HG03571 (cell line): ENCODE measurements around the gene FERMT3.

Experiments
- ATAC-seq: cut with Tn5 transposase; IDR thresholded peaks from one replicate; pipeline ENCODE4 v1.9.1; 2021; ENCODE audit not compliant: unreplicated experiment

FERMT3 gene

DNA sequence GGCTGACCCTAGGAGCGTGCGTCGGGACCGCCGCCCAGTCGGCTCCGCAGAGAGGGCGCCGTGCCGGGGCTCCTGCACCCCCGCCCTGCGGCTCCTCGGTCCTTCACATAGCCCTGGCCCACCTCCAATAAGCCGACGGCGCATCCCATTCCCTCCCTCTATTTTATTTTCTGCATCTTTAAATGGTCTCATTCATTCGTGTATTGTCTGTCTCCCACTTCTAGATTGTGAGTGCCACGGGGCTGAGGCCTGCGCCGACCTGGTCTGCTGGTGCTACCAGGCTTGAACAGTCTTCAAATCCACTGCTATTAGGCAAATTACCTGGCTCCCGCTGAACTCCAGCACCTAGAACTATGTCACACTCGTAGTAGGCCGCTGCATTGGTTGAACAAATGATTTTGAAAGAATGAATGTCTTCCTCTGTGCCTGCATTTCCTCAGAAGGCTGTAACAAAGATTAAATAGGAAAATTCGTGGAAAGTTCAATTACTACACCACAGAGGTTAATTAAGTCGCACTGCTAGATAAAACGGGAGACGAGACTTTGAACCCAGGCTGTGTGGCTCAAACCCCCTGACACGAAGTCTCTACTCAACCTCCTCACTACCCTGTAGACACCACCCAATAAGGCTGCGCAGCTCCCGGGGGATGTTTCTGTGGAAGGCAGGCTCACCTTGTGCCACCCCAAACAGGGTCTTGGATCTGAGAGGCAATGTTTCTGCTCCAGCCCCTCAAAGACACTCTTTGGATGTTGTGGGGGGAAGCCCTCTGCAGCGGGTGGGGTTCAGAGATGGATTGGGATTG lies 41.4 kb downstream of the FERMT3 start:
- no peak for ATAC-seq

DNA sequence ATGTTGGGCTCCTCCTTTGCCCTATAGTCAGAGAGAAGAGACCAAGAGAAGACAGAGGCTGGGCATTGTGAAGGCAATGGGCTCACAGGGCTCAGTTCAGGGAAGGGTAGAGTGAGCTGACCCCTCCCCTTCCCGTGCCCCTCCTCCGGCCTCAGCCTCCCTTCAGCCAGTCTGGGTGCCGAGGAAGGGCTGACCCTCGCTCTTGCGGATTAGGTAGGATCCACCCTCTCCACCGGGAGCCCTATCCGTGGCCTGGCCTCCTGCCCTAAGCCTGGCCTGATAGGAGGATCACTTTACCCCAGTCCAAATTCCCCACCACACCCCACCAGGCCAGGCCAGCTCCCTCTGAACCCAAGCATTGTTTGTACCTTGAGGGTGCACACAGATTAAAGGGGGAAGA lies 42.1 kb downstream of the FERMT3 start:
- no peak for ATAC-seq

DNA sequence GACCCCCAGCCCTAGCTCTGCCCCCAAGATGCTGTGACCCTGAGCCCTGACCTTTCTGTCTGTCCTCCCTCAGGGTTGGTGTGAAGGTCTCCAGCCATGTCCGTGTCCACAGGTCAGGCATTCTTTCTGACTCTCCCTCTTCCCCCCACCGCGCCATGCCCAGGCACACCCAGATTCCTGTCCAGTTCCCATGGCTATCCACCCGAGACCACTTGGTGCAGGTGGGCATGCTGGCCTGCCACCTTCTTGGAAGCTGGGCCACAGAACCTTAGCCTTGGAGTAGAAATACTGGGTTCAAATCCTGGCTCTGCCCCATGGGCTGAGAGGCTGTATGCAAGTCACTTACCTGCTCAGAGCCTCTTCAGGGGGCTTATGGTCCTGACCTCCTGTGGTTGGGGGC lies 42.5 kb downstream of the FERMT3 start:
- no peak for ATAC-seq

GRCh38 chr11:64249563-64250414 lies 43.3 kb downstream of the FERMT3 start:
- ATAC-seq = no peak

DNA sequence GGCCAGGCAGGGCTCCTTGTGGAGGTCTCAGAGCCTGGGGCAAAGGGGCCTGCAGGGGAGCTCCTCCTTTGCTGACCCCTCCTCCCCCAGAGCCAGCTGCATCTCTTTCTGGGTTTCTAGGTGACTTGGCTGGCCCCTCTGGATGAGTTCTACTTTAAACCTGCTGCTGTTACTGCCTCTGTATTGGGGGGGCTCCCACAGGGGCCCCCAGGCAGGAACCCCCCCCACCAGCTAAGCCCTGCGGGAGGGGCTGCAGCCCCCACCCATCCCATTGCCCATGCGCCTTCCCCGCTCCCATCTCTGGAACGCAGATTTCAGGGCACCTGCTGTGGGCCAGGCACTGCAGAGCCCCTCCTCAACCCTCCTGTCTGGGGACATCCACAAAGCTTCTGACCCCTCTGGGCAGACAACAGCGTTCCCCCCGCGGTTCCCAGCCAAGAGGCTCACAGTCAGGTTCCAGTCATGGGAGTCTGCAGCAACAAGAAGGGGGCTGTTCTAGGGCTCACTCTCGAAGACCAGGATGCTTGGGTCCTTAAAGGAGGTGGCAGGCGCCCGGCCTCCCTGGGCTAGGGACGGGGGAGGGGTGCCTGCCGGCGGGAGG lies 44.0 kb downstream of the FERMT3 start:
- no peak for ATAC-seq

- ATAC-seq = no peak
Observed at GRCh38 chr11:64251016-64251752, 44.7 kb downstream of the FERMT3 start, which contains the start of gene PLCB3. Gene PLCB3 (plus strand): TSS chr11:64251530. CDS start chr11:64251650, 120 bp downstream.

- ATAC-seq = no peak
Observed at GRCh38 chr11:64251753-64252002, 45.2 kb downstream of the FERMT3 start.

GRCh38 chr11:64252003-64252872 lies 45.7 kb downstream of the FERMT3 start:
- no peak for ATAC-seq

DNA sequence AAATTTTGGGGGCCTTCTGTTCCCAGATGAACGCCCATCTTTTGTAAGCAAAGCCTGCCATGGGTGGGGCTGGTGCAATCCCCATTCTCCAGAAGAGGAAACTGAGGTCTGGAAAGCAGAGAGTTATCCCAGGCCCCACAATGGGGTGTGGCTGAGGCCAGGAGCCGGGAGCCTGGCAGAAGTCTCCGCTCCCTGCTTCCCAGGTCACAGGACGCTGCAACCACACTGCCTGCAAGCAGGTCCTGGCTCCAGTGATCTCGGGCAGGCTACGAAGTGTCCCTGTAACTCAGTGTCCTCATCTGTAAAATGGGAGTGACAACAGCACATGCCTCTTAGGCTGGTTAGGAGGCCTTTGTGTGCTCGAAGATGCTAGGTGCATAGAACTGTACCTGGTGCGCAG lies 46.5 kb downstream of the FERMT3 start:
- no peak for ATAC-seq

DNA sequence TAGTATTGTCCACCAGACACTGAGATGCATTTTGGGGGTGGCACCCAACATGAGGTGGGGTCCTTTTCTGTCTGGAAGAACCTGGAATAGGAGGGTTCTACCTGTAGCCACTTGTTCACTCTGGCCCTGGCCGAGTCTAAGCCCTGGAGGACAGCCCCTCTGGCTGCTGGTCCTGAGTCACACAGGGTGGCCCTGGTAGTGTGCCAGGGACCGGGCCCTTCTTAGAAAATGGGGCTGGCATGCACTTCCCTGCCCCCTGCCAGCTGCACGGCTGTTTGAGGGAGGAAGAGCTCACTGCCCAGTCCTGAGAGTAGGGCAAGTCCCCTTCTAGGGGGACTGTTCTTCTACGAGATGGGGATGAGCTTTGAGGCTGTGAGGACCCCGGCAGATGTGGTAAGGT lies 47.0 kb downstream of the FERMT3 start:
- ATAC-seq = no peak

DNA sequence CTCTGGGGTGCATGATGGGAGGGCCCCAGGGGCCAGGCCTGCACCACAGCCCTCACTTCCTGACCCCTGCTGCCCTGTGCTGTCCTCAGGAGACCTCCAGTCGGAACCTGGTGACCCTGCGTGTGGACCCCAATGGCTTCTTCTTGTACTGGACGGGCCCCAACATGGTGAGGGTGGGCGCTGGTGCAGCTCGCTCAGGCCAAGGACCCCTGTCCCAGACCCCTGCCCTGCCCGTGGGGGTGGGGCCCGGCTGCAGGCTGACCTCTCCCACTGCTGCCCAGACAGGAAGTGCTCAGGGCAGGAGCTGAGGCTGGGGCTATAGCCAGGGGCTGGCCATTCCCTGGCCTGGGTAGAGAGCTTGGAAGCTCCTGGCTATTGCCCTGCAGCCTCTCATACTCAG lies 47.8 kb downstream of the FERMT3 start:
- no peak for ATAC-seq

GRCh38 chr11:64255135-64256128 lies 48.9 kb downstream of the FERMT3 start:
- no peak for ATAC-seq

- no peak for ATAC-seq
Observed at GRCh38 chr11:64256300-64256699, 49.8 kb downstream of the FERMT3 start.

GRCh38 chr11:64258356-64258755 lies 51.8 kb downstream of the FERMT3 start:
- ATAC-seq = no peak

DNA sequence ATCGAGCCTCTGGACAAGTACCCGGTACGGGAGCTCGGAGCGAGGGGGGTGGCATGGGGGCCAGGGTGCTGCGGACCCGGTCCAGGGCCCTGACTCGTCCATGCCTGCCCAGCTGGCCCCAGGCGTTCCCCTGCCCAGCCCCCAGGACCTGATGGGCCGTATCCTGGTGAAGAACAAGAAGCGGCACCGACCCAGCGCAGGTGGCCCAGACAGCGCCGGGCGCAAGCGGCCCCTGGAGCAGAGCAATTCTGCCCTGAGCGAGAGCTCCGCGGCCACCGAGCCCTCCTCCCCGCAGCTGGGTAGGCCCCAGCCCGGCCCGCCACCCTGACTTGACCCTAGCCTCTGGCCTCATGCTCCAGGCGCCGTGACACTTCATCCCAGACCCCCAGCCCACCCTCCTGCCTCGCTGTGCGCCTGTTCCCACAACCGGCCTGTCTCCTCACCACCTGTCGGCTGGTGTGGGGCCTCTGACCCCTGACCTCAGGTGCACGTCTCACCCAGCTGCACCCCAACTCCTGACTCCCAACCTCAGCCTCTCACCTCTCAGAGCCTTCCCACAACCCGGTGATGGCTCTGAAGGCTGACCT lies 52.5 kb downstream of the FERMT3 start:
- ATAC-seq = no peak

- ATAC-seq = no peak
Observed at GRCh38 chr11:64259533-64260067, 53.1 kb downstream of the FERMT3 start.

GRCh38 chr11:64260147-64260708 lies 53.7 kb downstream of the FERMT3 start:
- no peak for ATAC-seq

- ATAC-seq = no peak
Observed at GRCh38 chr11:64261556-64262080, 55.1 kb downstream of the FERMT3 start.
